GM12878 (cell line): Measurements from ENCODE around the gene ZSCAN22. TPM values are rescaled to one million over a fixed set of nuclear protein-coding genes. Genes with fewer than 3 reads are reported as not detected.

Experiments
- ASH2L ChIP-seq: fragments of 300-600, 200-600 bp; sonication (generic); IDR thresholded peaks from 2 replicates; pipeline ENCODE4 v1.6.1; 2017; ENCODE audit warnings: low read depth, mild to moderate bottlenecking, borderline replicate concordance
- CREM ChIP-seq: IDR thresholded peaks from 2 replicates; pipeline ENCODE4 v1.6.1; 2014; ENCODE audit warnings: antibody characterized with exemption, low read depth
- CUX1 ChIP-seq: IDR thresholded peaks from 2 replicates; pipeline ENCODE4 v1.6.1; 2012; ENCODE audit warnings: improper control_type of control experiment, low read depth, low read length; ENCODE audit not compliant: insufficient replicate concordance
- GABPA ChIP-seq: IDR thresholded peaks from 2 replicates; pipeline ENCODE4 v1.6.1; 2014; ENCODE audit warnings: antibody characterized with exemption, low read depth, mild to moderate bottlenecking, inconsistent platforms
- HDGF ChIP-seq: fragments of 450-650 bp; IDR thresholded peaks from 2 replicates; pipeline ENCODE4 v1.6.1; 2016; ENCODE audit warnings: antibody characterized with exemption
- MYC ChIP-seq: IDR thresholded peaks from 2 replicates; pipeline ENCODE4 v1.6.1; 2011; ENCODE audit warnings: mild to moderate bottlenecking, low read length, moderate library complexity, inconsistent platforms; ENCODE audit not compliant: insufficient read depth, insufficient replicate concordance, insufficient read length, severe bottlenecking
- RFX5 ChIP-seq: IDR thresholded peaks from 2 replicates; pipeline ENCODE4 v1.6.1; 2011; ENCODE audit warnings: low read depth, low read length, improper control_type of control experiment
- SKIL ChIP-seq: fragments of 450-650 bp; IDR thresholded peaks from 2 replicates; pipeline ENCODE4 v1.6.1; 2017; ENCODE audit warnings: mild to moderate bottlenecking, low read depth, inconsistent platforms; ENCODE audit not compliant: poor library complexity, severe bottlenecking
- SMAD1 ChIP-seq: fragments of 450-650 bp; IDR thresholded peaks from 2 replicates; pipeline ENCODE4 v1.6.1; 2018; ENCODE audit warnings: mild to moderate bottlenecking, low read depth; ENCODE audit not compliant: partially characterized antibody
- ZNF217 ChIP-seq: fragments of 450-650 bp; IDR thresholded peaks from 2 replicates; pipeline ENCODE4 v1.6.1; 2017; ENCODE audit warnings: antibody characterized with exemption, mild to moderate bottlenecking
- ZNF24 ChIP-seq: fragments of 450-650 bp; IDR thresholded peaks from 2 replicates; pipeline ENCODE4 v1.6.1; 2017; ENCODE audit warnings: antibody characterized with exemption, mild to moderate bottlenecking
- polyA plus RNA-seq, 11 experiments: library from polyadenylated mRNA; depleted of rRNA in 4 of 11; unstranded in 6 of 11; stranded (reverse) in 5 of 11; fragments of >200 nt; fragmentation: Nextera tagmentation in 4 of 11; fragmentation: Illumina TruSeq in 1 of 11; extraction: Ambion mirVana in 4 of 11; extraction: Trizol in 1 of 11; gene quantifications; 1 replicate in 1 of 11; 2 replicates in 10 of 11; pipeline versions ENCODE4 v1.2.1 to v1.2.3, GENCODE V29; 2011 to 2016; ENCODE audit warnings: inconsistent platforms in 2 of 11, missing spikeins in 2 of 11, low read depth in 1 of 11
- total RNA-seq, 4 experiments: library from RNA; depleted of rRNA in 3 of 4; stranded (reverse); fragments of >200 nt in 3 of 4; fragmentation: Illumina TruSeq in 1 of 4; extraction: Trizol in 1 of 4; gene quantifications; 2 replicates each; pipeline versions ENCODE4 v1.2.1 to v1.2.3, GENCODE V29; 2013 to 2021
- TF ChIP-seq, protein P1 (sequence below): fragments of 450-650 bp; IDR thresholded peaks from 2 replicates; pipeline ENCODE4 v1.6.1; 2016; ENCODE audit warnings: mild to moderate bottlenecking, moderate library complexity, borderline replicate concordance
- TF ChIP-seq, protein P2 (sequence below): fragments of 450-650 bp; formaldehyde crosslinking; IDR thresholded peaks from 2 replicates; pipeline ENCODE4 v1.5.0; 2022; ENCODE audit warnings: mild to moderate bottlenecking, missing genetic modification characterization

Gene ZSCAN22
- total and polyA plus RNA-seq, 10 of the 15 experiments (the other 5 are each of a cell fraction or from before 2014, with no cell fraction given): 0.49 to 3.9 (median 2.6) TPM

DNA sequence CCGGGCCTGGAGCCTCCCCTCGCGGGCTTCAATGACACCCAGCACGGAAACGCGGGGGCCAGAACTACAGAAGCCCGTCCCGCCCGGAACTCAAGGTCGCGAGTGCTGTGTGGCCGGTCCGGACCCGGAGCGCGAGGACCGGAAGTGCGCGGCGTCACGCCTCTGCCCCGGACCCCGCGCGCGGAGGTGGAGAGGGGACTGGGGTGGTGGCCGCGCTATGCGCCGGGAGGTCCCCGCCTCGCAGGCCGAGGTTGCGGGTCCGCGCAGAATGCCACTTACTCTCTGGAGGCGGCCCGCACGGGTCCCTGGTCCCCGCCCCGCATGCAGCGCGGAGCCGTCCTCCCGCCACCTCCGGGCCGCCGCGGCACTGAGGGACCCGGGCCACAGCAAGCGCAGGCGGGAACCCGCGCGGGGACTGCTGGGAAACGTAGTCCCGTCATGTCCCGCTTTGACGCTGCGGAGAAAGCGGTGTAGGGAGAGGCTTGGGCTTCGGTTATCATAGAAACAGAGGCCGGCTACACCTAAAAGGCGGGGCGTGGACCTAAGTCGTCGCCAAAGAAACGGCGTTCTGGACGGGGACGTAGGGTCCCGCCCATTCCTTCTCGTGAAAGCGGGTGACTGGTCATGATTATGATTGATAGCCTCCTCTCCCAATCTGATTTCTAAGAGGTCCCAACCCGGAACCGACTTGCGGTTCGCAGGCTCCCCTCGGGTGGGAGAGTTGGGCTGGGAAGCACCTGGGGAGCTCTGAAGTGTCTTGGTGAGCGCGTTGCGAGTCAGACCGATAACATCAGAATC, 54.1 kb downstream of the ZSCAN22 start, which contains the start of gene ZNF837 (continued):
- TF ChIP-seq, protein P1, sequence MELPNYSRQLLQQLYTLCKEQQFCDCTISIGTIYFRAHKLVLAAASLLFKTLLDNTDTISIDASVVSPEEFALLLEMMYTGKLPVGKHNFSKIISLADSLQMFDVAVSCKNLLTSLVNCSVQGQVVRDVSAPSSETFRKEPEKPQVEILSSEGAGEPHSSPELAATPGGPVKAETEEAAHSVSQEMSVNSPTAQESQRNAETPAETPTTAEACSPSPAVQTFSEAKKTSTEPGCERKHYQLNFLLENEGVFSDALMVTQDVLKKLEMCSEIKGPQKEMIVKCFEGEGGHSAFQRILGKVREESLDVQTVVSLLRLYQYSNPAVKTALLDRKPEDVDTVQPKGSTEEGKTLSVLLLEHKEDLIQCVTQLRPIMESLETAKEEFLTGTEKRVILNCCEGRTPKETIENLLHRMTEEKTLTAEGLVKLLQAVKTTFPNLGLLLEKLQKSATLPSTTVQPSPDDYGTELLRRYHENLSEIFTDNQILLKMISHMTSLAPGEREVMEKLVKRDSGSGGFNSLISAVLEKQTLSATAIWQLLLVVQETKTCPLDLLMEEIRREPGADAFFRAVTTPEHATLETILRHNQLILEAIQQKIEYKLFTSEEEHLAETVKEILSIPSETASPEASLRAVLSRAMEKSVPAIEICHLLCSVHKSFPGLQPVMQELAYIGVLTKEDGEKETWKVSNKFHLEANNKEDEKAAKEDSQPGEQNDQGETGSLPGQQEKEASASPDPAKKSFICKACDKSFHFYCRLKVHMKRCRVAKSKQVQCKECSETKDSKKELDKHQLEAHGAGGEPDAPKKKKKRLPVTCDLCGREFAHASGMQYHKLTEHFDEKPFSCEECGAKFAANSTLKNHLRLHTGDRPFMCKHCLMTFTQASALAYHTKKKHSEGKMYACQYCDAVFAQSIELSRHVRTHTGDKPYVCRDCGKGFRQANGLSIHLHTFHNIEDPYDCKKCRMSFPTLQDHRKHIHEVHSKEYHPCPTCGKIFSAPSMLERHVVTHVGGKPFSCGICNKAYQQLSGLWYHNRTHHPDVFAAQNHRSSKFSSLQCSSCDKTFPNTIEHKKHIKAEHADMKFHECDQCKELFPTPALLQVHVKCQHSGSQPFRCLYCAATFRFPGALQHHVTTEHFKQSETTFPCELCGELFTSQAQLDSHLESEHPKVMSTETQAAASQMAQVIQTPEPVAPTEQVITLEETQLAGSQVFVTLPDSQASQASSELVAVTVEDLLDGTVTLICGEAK: peak; percentile 99
- TF ChIP-seq RFX5 (no peak), GABPA (peak; percentile 98), ZNF217 (0 out of 2 replicates have a peak, but pooled peaks have one; percentile 20), CREM (peak; percentile 92), CUX1 (no peak), ASH2L (no peak), ZNF24 (peak; percentile 74), MYC (peak; percentile 70), SMAD1 (no peak), SKIL (no peak), HDGF (peak; percentile 76)
- TF ChIP-seq, protein P2, sequence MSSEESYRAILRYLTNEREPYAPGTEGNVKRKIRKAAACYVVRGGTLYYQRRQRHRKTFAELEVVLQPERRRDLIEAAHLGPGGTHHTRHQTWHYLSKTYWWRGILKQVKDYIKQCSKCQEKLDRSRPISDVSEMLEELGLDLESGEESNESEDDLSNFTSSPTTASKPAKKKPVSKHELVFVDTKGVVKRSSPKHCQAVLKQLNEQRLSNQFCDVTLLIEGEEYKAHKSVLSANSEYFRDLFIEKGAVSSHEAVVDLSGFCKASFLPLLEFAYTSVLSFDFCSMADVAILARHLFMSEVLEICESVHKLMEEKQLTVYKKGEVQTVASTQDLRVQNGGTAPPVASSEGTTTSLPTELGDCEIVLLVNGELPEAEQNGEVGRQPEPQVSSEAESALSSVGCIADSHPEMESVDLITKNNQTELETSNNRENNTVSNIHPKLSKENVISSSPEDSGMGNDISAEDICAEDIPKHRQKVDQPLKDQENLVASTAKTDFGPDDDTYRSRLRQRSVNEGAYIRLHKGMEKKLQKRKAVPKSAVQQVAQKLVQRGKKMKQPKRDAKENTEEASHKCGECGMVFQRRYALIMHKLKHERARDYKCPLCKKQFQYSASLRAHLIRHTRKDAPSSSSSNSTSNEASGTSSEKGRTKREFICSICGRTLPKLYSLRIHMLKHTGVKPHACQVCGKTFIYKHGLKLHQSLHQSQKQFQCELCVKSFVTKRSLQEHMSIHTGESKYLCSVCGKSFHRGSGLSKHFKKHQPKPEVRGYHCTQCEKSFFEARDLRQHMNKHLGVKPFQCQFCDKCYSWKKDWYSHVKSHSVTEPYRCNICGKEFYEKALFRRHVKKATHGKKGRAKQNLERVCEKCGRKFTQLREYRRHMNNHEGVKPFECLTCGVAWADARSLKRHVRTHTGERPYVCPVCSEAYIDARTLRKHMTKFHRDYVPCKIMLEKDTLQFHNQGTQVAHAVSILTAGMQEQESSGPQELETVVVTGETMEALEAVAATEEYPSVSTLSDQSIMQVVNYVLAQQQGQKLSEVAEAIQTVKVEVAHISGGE: peak; percentile 98
